Mucosa of descending colon (tissue), 3 donors: ENCODE data around the gene LEFTY1. TPM values are rescaled to one million over a fixed set of nuclear protein-coding genes. Genes with fewer than 3 reads are reported as not detected.
A peak's percentile ranks its signal among the peaks of the same experiment; 100 is the strongest.

ENCODE experiments used
- ATAC-seq: fragments of 200-7000 bp; cut with Tn5 transposase; one replicate; pipeline ENCODE4 v1.9.1; 2020; ENCODE audit warnings: mild to moderate bottlenecking, moderate library complexity
- DNase-seq, 3 donors: peaks; one replicate each; pipeline ENCODE4 v3.0.0-alpha.2; 2020
- H3K36me3 ChIP-seq: fragments of 200-600 bp; one replicate; pipeline ENCODE4 v1.8.0; 2021; ENCODE audit warnings: low read depth, mild to moderate bottlenecking
- H3K4me1 ChIP-seq: fragments of 200-600 bp; one replicate; pipeline ENCODE4 v1.8.0; 2021; ENCODE audit warnings: low read depth, mild to moderate bottlenecking
- H3K4me3 ChIP-seq: fragments of 200-600 bp; one replicate; pipeline ENCODE4 v1.8.0; 2021; ENCODE audit warnings: mild to moderate bottlenecking
- H3K9me3 ChIP-seq: fragments of 200-600 bp; one replicate; pipeline ENCODE4 v1.8.0; 2021; ENCODE audit warnings: mild to moderate bottlenecking
- intact Hi-C, 2 donors: fragments of 100-400 bp; cut with DNase I in 1 of 2; cut with micrococcal nuclease in 1 of 2; formaldehyde crosslinking; loops; one replicate each; pipeline versions ENCODE4 v1.11.0 to v1.11.1; 2022; cut with DNase I, micrococcal nuclease
- total RNA-seq, 3 donors: library from RNA; stranded (reverse); fragmentation: NEBNext Ultra II Directional in 2 of 3; extraction: Animal tissue kit (Norgen Biotek cat#: 25700) in 2 of 3; gene quantifications; one replicate each; pipeline versions ENCODE4 v1.2.1 to v1.2.4, GENCODE V29; 2021 to 2023
- TF ChIP-seq, protein P1 (sequence below): fragments of 200-600 bp; IDR thresholded peaks from one replicate; pipeline ENCODE4 v1.8.0; 2022; ENCODE audit warnings: antibody characterized with exemption, mild to moderate bottlenecking
- donor health status: DM: no; HTN: no; CAD: no; lungs with moderate emphysema.
- donor health status: DM: no; HTN: no; CAD: no.
- donor health status: DM: no; HTN: yes; CAD: no.

LEFTY1 gene
- total RNA-seq, 3 donors from 2014 or later = 27.3 to 199 (median 60.3) TPM

- intact Hi-C loops = no loop called here
- no peaks in the 10 kb centered on the region for H3K36me3 ChIP-seq
- H3K9me3 ChIP-seq = no peaks in the 10 kb centered on the region
- H3K4me1 ChIP-seq = peaks cover 16% of the 10 kb centered on the region
- H3K4me3 ChIP-seq = no peak overlapping the region
- ATAC-seq = peak; percentile 98
- TF ChIP-seq, protein P1, sequence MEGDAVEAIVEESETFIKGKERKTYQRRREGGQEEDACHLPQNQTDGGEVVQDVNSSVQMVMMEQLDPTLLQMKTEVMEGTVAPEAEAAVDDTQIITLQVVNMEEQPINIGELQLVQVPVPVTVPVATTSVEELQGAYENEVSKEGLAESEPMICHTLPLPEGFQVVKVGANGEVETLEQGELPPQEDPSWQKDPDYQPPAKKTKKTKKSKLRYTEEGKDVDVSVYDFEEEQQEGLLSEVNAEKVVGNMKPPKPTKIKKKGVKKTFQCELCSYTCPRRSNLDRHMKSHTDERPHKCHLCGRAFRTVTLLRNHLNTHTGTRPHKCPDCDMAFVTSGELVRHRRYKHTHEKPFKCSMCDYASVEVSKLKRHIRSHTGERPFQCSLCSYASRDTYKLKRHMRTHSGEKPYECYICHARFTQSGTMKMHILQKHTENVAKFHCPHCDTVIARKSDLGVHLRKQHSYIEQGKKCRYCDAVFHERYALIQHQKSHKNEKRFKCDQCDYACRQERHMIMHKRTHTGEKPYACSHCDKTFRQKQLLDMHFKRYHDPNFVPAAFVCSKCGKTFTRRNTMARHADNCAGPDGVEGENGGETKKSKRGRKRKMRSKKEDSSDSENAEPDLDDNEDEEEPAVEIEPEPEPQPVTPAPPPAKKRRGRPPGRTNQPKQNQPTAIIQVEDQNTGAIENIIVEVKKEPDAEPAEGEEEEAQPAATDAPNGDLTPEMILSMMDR = no peak
- DNase-seq = peak; percentile 73 to 79 (median 74)
Observed at GRCh38 chr1:225896937-225897549, 8.1 kb upstream of the LEFTY1 start.

DNA sequence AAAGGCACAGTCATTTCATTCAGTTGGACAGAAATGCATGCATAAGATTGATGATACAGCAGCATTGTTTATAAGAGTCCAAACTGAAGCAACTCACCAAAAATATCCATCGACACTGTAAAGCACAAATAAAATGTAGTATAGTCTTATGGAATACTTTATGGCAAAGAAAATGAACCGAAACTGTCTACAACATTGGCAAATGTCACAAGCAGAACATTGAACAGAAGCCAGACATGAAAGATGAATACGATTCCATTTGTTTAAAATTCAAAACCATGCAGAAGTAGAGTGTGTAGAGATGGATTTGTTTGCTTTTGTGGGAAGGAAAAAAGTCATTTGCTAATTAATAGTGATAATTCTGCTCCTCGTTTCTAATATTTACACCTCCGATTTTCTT lies 7.5 kb upstream of the LEFTY1 start:
- Histone ChIP-seq H3K36me3 (no peaks in the 10 kb centered on the region), H3K4me1 (peaks cover 16% of the 10 kb centered on the region), H3K9me3 (no peaks in the 10 kb centered on the region), H3K4me3 (no peak overlapping the region)
- intact Hi-C loops = no loop called here
- DNase-seq (no peak), ATAC-seq (no peak)
- TF ChIP-seq, protein P1 = no peak

DNA sequence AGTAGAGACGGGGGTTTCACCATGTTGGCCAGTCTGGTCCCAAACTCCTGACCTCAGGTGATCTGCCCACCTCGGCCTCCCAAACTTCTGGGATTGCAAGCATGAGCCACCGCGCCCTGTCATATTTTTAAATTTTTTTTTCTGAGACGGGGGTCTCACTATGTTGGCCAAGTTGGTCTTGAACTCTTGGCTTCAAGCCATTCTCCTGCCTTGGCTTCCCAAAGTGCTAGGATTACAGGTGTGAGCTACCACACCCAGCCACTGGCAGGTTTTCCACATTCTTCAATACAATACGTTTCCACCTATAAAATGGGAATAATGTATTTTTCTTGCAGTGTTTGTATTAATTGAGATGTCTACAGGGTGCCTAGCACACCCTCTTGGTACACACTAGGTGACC lies 3.4 kb upstream of the LEFTY1 start:
- TF ChIP-seq, protein P1 = no peak
- intact Hi-C loops = no loop called here
- peaks cover 27% of the 10 kb centered on the region for H3K4me1 ChIP-seq
- ATAC-seq (no peak), DNase-seq (peak in 2 of 3 donors; percentile 18 to 32)
- H3K4me3 ChIP-seq = no peak overlapping the region
- no peaks in the 10 kb centered on the region for H3K9me3 ChIP-seq
- no peaks in the 10 kb centered on the region for H3K36me3 ChIP-seq

DNA sequence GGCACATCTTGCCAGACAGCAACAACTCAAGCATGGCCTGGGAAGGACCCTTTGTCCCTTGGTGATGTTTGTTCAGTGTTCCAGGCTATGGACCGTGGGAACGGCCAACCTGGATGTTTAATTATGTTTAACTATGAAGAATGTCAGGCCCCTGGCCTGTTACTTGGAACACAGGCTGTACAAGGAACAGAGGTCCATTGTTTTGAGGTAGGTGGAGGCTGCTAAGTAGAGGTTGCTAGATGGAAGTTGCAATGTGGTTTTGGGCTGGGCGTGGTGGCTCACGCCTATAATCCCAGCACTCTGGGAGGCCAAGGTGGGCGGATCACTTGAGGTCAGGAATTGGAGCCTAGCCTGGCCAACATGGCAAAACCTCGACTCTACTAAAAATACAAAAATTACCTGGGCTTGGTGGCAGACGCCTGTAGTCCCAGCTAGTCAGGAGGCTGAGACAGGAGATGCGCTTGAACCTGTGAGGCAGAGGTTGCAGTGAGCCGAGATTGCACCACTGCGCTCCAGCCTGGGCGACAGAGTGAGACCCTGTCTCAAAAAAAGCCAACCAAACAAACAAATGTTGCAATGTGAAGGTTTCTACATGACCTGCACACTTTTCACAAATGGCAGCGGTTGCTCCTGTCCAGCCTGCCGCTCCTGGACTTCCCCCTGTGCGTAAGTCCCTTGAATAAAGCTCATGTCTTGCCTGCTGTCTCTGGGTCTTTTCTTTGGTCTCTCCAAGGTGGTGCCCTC lies 2.5 kb upstream of the LEFTY1 start:
- ATAC-seq (peak; percentile 70), DNase-seq (peak; percentile 55 to 71 (median 65))
- Histone ChIP-seq H3K4me1 (peaks cover 22% of the 10 kb centered on the region), H3K9me3 (no peaks in the 10 kb centered on the region), H3K4me3 (no peak overlapping the region), H3K36me3 (no peaks in the 10 kb centered on the region)
- TF ChIP-seq, protein P1 = no peak
- intact Hi-C loops = no loop called here

DNA sequence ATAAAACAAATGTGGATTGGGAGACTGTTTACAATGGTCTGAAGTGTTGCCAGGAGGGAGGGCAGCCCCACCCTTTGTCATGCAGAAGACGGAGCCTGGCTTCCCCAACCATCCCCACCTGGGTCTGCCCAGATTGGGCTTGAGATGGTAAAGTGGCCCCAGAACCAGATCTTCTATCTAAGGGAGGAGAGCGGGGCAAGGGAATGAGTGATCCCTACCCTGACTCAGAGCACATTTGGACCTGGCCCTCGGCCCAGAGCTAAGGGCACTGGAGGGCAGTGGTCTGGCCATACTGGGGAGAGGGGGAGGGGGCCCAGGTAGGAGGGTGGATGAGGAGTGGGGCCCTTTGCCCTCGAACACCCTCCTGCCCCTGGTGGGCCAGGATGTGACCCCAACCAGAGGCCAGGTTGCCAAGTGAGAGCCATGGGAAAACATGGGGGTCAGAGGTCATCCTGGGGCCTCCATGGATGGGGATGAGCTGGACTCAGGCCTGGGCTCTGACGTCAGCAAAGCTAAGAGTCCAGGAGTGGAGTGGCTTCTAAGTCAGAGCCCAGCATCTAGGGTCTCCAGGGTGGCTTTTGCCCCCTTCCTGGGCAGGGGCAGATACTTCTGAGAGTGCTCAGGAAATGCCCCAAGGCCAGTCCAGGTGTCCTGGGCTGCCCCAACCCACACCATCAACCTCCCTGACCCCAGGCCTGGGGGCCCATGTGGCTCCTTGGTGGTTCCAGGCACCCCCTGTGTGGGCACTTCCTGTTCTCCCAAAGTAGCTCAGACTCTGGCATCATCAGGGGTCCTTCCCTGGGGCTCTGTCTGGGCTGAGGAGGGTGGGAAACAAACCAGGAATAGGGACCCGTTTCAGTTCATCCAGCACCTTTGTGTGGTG lies 1.6 kb upstream of the LEFTY1 start:
- H3K36me3 ChIP-seq = no peaks in the 10 kb centered on the region
- H3K4me3 ChIP-seq = no peak overlapping the region
- DNase-seq (peak; percentile 58 to 65 (median 62)), ATAC-seq (peak; percentile 44)
- intact Hi-C loops = no loop called here
- TF ChIP-seq, protein P1 = no peak
- H3K9me3 ChIP-seq = no peaks in the 10 kb centered on the region
- peaks cover 23% of the 10 kb centered on the region for H3K4me1 ChIP-seq
